ENCODE data around the gene HECTD4. TPM values are rescaled to one million over a fixed set of nuclear protein-coding genes. Genes with fewer than 3 reads are reported as not detected.

HECTD4 gene
- total and polyA plus RNA-seq, 9 of the 15 experiments (the other 6 are each of a cell fraction or from before 2014, with no cell fraction given) = 3.5 to 33.3 (median 13.5) TPM

DNA sequence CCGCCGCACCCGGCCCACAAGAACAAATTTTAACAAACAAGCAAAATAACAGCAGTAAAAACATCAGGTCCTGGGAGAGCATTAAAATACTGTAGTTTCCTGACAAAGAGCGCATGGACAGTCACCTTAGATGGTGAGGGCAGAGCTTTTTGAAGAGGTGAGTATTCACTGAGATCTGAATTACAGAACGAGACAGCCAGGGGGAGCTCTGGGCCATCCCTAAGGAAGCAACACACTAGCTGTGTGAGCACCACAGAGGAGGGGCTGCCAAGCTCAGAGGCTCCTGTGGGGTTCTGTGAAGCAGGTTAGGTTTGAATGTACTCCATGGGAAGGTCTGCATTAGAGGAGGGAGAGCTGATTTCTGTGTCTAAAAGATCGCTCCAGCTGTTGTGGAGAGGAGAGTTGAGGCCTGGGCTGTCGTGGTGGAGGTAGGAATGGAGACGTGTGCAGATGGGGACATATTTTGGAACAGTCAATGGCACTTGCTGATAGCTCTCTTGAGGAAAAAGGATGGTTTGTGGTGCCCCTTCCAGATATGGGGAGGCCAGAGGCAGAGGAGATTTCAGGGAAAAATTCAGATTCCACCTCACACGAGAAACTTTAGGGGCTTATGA is 184.0 kb downstream of the HECTD4 start (continued):
- TF ChIP-seq, protein P1, sequence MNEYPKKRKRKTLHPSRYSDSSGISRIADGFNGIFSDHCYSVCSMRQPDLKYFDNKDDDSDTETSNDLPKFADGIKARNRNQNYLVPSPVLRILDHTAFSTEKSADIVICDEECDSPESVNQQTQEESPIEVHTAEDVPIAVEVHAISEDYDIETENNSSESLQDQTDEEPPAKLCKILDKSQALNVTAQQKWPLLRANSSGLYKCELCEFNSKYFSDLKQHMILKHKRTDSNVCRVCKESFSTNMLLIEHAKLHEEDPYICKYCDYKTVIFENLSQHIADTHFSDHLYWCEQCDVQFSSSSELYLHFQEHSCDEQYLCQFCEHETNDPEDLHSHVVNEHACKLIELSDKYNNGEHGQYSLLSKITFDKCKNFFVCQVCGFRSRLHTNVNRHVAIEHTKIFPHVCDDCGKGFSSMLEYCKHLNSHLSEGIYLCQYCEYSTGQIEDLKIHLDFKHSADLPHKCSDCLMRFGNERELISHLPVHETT (CRISPR knock-in tag; conservative IDR thresholded peaks at IDR 0.05 in 1 of 2, IDR thresholded peaks at IDR 0.05 in 1 of 2) = no peak
- 0 out of 2 replicates have a peak, but pooled peaks have one; percentile 24 for TF ChIP-seq SP1 (CRISPR knock-in tag; IDR thresholded peaks at IDR 0.05)
- TF ChIP-seq STAG1 (CRISPR knock-in tag; IDR thresholded peaks at IDR 0.05; ENCODE audit: borderline replicate concordance) = peak; percentile 61; the same call in 1 of the 2 replicates
- TF ChIP-seq CC2D1A (IDR thresholded peaks at IDR 0.05) = 0 out of 2 replicates have a peak, but pooled peaks have one; percentile 23
- TF ChIP-seq, protein P2, sequence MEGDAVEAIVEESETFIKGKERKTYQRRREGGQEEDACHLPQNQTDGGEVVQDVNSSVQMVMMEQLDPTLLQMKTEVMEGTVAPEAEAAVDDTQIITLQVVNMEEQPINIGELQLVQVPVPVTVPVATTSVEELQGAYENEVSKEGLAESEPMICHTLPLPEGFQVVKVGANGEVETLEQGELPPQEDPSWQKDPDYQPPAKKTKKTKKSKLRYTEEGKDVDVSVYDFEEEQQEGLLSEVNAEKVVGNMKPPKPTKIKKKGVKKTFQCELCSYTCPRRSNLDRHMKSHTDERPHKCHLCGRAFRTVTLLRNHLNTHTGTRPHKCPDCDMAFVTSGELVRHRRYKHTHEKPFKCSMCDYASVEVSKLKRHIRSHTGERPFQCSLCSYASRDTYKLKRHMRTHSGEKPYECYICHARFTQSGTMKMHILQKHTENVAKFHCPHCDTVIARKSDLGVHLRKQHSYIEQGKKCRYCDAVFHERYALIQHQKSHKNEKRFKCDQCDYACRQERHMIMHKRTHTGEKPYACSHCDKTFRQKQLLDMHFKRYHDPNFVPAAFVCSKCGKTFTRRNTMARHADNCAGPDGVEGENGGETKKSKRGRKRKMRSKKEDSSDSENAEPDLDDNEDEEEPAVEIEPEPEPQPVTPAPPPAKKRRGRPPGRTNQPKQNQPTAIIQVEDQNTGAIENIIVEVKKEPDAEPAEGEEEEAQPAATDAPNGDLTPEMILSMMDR (IDR thresholded peaks at IDR 0.05 in 2 of 3, conservative IDR thresholded peaks at IDR 0.05 in 1 of 3; ENCODE audit: insufficient read depth in 2 of 3, low read depth in 1 of 3, low read length in 3 of 3) = peak; percentile 72 to 84 (median 81)
- peak; percentile 81 for TF ChIP-seq SMC3 (conservative IDR thresholded peaks at IDR 0.05; ENCODE audit: insufficient read depth, low read depth, low read length)
- no peak for TF ChIP-seq CBX5 (IDR thresholded peaks at IDR 0.05; ENCODE audit: borderline replicate concordance, low read depth)
- no peak for TF ChIP-seq PHF21A (IDR thresholded peaks at IDR 0.05; ENCODE audit: borderline replicate concordance, low read depth)
- TF ChIP-seq RAD21 (CRISPR knock-in tag; conservative IDR thresholded peaks at IDR 0.05 in 1 of 2, IDR thresholded peaks at IDR 0.05 in 1 of 2) = peak; percentile 54 to 80

Data from K562 (cell line).